Transverse colon (tissue), 4 donors: ENCODE data around the gene S1PR4. TPM values are rescaled to one million over a fixed set of nuclear protein-coding genes. Genes with fewer than 3 reads are reported as not detected.
"Not testable (repeated sequence)": the region's sequence is repeated elsewhere in the genome, so short reads cannot be mapped to it uniquely, and the experiment has no call there.

Source experiments
- DNase-seq: peaks from one replicate; pipeline ENCODE4 v3.0.0-alpha.2; 2019
- H3K27ac ChIP-seq, 4 donors: fragments of 200-600 bp; sonication (generic); 2 replicates each; pipeline ENCODE4 v1.5.1; 2016 to 2018; ENCODE audit warnings: inconsistent platforms in 4 of 4
- H3K27me3 ChIP-seq: fragments of 200-600 bp; sonication (generic); 2 replicates; pipeline ENCODE4 v1.5.1; 2017; ENCODE audit warnings: inconsistent platforms
- H3K36me3 ChIP-seq, 4 donors: fragments of 200-600 bp; sonication (generic); 2 replicates each; pipeline ENCODE4 v1.5.1; 2017 to 2019; ENCODE audit warnings: inconsistent platforms in 4 of 4
- H3K4me1 ChIP-seq, 4 donors: fragments of 200-600 bp; sonication (generic); 2 replicates each; pipeline ENCODE4 v1.5.1; 2017 to 2020; ENCODE audit warnings: inconsistent platforms in 4 of 4
- H3K4me3 ChIP-seq, 4 donors: fragments of 200-600 bp; sonication (generic); 1 replicate in 1 of 4; 2 replicates in 3 of 4; pipeline versions ENCODE4 v1.5.1 to v1.6.1; 2017 to 2019; ENCODE audit warnings: inconsistent platforms in 4 of 4
- H3K9me3 ChIP-seq, 2 donors: fragments of 200-600 bp; sonication (generic); 2 replicates each; pipeline ENCODE4 v1.5.1; 2017 to 2019; ENCODE audit warnings: inconsistent platforms in 2 of 2
- EP300 ChIP-seq: sonication (generic); formaldehyde crosslinking; IDR thresholded peaks from one replicate; pipeline ENCODE4 v1.6.1; 2017; ENCODE audit warnings: antibody characterized with exemption, low read depth
- POLR2A ChIP-seq: fragments of 450-650 bp; IDR thresholded peaks from one replicate; pipeline ENCODE4 v1.6.1; 2016; ENCODE audit warnings: antibody characterized with exemption, mild to moderate bottlenecking, moderate library complexity
- POLR2AphosphoS5 ChIP-seq, 3 donors: sonication (generic); formaldehyde crosslinking; IDR thresholded peaks; one replicate each; pipeline ENCODE4 v1.6.1; 2016; ENCODE audit warnings: antibody characterized with exemption in 3 of 3
- WGBS, 2 donors: methylation state at CpG; one replicate each; pipeline ENCODE4 v1.1.5; 2018; ENCODE audit warnings: low coverage in 1 of 2; 5-methylcytosine and 5-hydroxymethylcytosine counted together
- in situ Hi-C, 4 donors: fragments of 200-750 bp; cut with MboI; loops; one replicate each; pipeline versions ENCODE4 v1.15.0 to v1.15.1; 2017; ENCODE audit warnings: low sequenced_read_pairs in 3 of 4, low pct_ligation_motif_present in 1 of 4, low pct_unique_long_range_greater_than_20kb in 1 of 4
- intact Hi-C: fragments of 100-400 bp; cut with DNase I; formaldehyde crosslinking; loops from one replicate; pipeline ENCODE4 v1.15.1; 2023; ENCODE audit warnings: low total_unique reads
- total RNA-seq, 4 donors: library from RNA; depleted of rRNA; stranded (reverse); fragments of >200 nt; gene quantifications; one replicate each; pipeline ENCODE4 v1.1.0, GENCODE V29; 2016
- TF ChIP-seq, protein P1 (sequence below), 5 experiments: fragments of 200-600 bp in 3 of 5; fragments of 450-650 bp in 2 of 5; sonication (generic) in 3 of 5; IDR thresholded peaks; 1 replicate in 2 of 5; 2 replicates in 3 of 5; pipeline ENCODE4 v1.5.1; 2016 to 2017; ENCODE audit warnings: antibody characterized with exemption in 5 of 5, inconsistent platforms in 3 of 5, mild to moderate bottlenecking in 2 of 5, moderate library complexity in 1 of 5

S1PR4 gene
- total RNA-seq, 4 donors from 2014 or later, result 0.68 to 14.6 (median 6.0) TPM; not detected in 1

DNA sequence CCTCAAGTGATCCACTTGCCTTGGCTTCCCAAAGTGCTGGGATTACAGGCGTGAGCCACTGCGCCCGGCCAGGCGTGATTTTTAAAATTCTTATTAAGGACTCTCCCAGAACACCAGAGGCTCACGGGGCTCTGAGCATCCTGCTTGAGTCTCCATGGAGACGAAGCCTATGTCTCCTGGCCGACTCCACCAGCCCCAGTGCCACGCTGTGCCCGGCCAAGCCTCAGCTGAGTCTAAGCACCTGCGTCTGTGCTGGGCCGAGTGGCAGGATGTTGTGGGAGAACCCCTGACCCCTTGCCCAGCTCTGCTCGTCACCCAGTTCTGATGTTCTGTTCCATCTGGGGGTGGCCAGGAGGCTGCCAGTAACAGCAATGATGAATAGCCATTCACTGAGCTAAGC lies 42.0 kb downstream of the S1PR4 start:
- in situ Hi-C loops (no loop called here), intact Hi-C loops (no loop called here)
- H3K4me3 ChIP-seq, result no peak overlapping the region
- TF ChIP-seq POLR2AphosphoS5 (IDR thresholded peaks at IDR 0.05), result no peak
- TF ChIP-seq POLR2A, result no peak
- TF ChIP-seq EP300, result no peak
- TF ChIP-seq, protein P1, sequence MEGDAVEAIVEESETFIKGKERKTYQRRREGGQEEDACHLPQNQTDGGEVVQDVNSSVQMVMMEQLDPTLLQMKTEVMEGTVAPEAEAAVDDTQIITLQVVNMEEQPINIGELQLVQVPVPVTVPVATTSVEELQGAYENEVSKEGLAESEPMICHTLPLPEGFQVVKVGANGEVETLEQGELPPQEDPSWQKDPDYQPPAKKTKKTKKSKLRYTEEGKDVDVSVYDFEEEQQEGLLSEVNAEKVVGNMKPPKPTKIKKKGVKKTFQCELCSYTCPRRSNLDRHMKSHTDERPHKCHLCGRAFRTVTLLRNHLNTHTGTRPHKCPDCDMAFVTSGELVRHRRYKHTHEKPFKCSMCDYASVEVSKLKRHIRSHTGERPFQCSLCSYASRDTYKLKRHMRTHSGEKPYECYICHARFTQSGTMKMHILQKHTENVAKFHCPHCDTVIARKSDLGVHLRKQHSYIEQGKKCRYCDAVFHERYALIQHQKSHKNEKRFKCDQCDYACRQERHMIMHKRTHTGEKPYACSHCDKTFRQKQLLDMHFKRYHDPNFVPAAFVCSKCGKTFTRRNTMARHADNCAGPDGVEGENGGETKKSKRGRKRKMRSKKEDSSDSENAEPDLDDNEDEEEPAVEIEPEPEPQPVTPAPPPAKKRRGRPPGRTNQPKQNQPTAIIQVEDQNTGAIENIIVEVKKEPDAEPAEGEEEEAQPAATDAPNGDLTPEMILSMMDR (IDR thresholded peaks at IDR 0.05), result no peak
- H3K9me3 ChIP-seq, result no peaks in the 10 kb centered on the region
- no peaks in the 10 kb centered on the region for H3K36me3 ChIP-seq
- H3K4me1 ChIP-seq, result peaks cover 0 to 6% (median 3%) of the 10 kb centered on the region in 4 donors
- WGBS, 2 donors, result 76% methylated on average over 12 of the region's 12 CpGs; no CpG with 5 or more reads in 1 of the 2 donors
- H3K27me3 ChIP-seq, result peaks cover 35% of the 10 kb centered on the region
- DNase-seq, result no peak
- no peak overlapping the region for H3K27ac ChIP-seq

- 86% methylated on average over 5 of the region's 5 CpGs; no CpG with 5 or more reads in 1 of the 2 donors for WGBS, 2 donors
- in situ Hi-C loops, H3K27ac ChIP-seq, H3K36me3 ChIP-seq, H3K4me1 ChIP-seq, intact Hi-C loops, H3K4me3 ChIP-seq, H3K9me3 ChIP-seq, DNase-seq: not testable (repeated sequence)
- peaks cover 45% of the 10 kb centered on the region for H3K27me3 ChIP-seq
These were observed 43.0 kb downstream of the S1PR4 start for GRCh38 chr19:3221576-3221975.

GRCh38 chr19:3222709-3223108 lies 44.1 kb downstream of the S1PR4 start:
- TF ChIP-seq EP300, result no peak
- TF ChIP-seq, protein P1 (IDR thresholded peaks at IDR 0.05), result no peak
- no peak for TF ChIP-seq POLR2AphosphoS5 (IDR thresholded peaks at IDR 0.05)
- TF ChIP-seq POLR2A, result no peak
- Histone ChIP-seq H3K36me3 (no peaks in the 10 kb centered on the region), H3K4me1 (peaks cover 0 to 6% (median 3%) of the 10 kb centered on the region in 4 donors), H3K9me3 (no peaks in the 10 kb centered on the region), H3K4me3 (no peak overlapping the region), H3K27ac (no peak overlapping the region), H3K27me3 (peaks cover 56% of the 10 kb centered on the region)
- intact Hi-C loops (no loop called here), in situ Hi-C loops (no loop called here)
- WGBS, 2 donors, result 77 to 83% methylated on average over 5 of the region's 5 CpGs
- DNase-seq, result no peak

DNA sequence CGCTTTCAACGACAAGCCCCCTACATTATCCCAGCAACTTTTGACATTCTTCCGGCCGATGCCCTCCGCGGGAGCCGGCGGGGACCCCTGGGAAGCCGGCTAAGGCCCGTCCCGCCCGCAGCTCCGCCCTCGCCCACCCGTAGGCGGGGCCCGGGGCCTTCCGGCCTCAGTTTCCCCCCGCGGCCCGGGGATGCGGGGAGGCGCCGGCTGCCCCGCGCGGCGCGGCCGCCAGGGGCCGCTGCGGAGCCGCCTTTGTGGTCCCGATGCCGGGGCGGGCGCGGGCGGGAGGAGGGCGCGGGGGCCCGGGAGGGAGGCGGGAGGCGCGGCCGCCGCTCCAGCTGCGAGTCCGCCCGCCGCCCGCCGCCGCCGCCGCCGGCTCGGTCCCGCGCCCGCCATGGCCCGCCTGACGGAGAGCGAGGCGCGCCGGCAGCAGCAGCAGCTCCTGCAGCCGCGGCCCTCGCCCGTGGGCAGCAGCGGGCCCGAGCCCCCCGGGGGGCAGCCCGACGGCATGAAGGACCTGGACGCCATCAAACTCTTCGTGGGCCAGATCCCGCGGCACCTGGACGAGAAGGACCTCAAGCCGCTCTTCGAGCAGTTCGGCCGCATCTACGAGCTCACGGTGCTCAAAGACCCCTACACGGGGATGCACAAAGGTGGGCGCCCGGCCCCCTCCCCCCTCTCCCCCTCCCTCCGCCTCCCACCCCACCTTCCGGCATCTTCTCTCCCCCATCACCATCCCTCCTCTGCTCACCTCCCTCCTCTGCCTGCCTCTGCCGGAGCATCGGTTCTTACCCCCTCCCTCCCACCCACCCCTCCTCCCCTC lies 46.0 kb downstream of the S1PR4 start, which contains the start of gene CELF5:
CELF5 (plus strand) TSS at position 316 of the 823 bp plus-strand sequence; CDS start at position 395, 79 bp downstream.
- intact Hi-C loops (no loop called here), in situ Hi-C loops (no loop called here)
- WGBS, 2 donors, result 3% methylated on average over 44 of the region's 94 CpGs; no CpG with 5 or more reads in 1 of the 2 donors
- peak within 1 kb of the TSS in 2 of 4 donors; percentile 24 to 39 for H3K4me3 ChIP-seq
- H3K27me3 ChIP-seq, result peaks cover 75% of the 10 kb centered on the region
- DNase-seq, result peak; percentile 53
- H3K27ac ChIP-seq, result no peak within 1 kb of the TSS
- H3K36me3 ChIP-seq, result no peaks in the 10 kb centered on the region
- peaks cover 0 to 6% (median 3%) of the 10 kb centered on the region in 4 donors for H3K4me1 ChIP-seq
- no peaks in the 10 kb centered on the region for H3K9me3 ChIP-seq
- TF ChIP-seq, protein P1 (IDR thresholded peaks at IDR 0.05), result peak in 4 of 5 experiments; percentile 21 to 67 (median 48)
- TF ChIP-seq POLR2AphosphoS5 (IDR thresholded peaks at IDR 0.05), result no peak
